Measurements from ENCODE around the gene TSPAN31.
"Not testable (repeated sequence)": the region's sequence is repeated elsewhere in the genome, so short reads cannot be mapped to it uniquely, and the experiment has no call there.

TSPAN31 gene

GRCh38 chr12:57765003-57765697 is 20.3 kb downstream of the TSPAN31 start:
- no peak for DNase-seq

- DNase-seq, result no peak
These were observed 21.0 kb downstream of the TSPAN31 start for GRCh38 chr12:57765698-57766463.

GRCh38 chr12:57766464-57767304 is 21.8 kb downstream of the TSPAN31 start, which contains the start of gene CYP27B1:
Gene CYP27B1 (minus strand): TSS chr12:57767078. CDS start chr12:57767041, 37 bp downstream.
- no peak for DNase-seq

- DNase-seq, result no peak
These were observed 22.5 kb downstream of the TSPAN31 start for GRCh38 chr12:57767305-57767698.

- DNase-seq, result no peak
These were observed 23.0 kb downstream of the TSPAN31 start for GRCh38 chr12:57767876-57768275.

GRCh38 chr12:57769594-57769993 is 24.8 kb downstream of the TSPAN31 start:
- no peak for DNase-seq

GRCh38 chr12:57770734-57771133 is 25.9 kb downstream of the TSPAN31 start:
- DNase-seq, result no peak

- DNase-seq, result peak in 26 of 58 donors; percentile 64 to 90 (median 79)
These were observed 26.5 kb downstream of the TSPAN31 start for GRCh38 chr12:57771236-57771872.

GRCh38 chr12:57771873-57772428 is 27.1 kb downstream of the TSPAN31 start, which contains the start of gene METTL1:
Gene METTL1 (minus strand): TSS chr12:57772105. CDS start chr12:57772083, 22 bp downstream.
- DNase-seq, result peak; percentile 58 to 97 (median 92)

GRCh38 chr12:57772429-57773322 is 27.8 kb downstream of the TSPAN31 start, which contains the start of gene EEF1AKMT3:
Gene EEF1AKMT3 (plus strand): TSS chr12:57772614. CDS start chr12:57772725, 111 bp downstream.
- peak in 35 of 58 donors; percentile 28 to 69 (median 56) for DNase-seq

GRCh38 chr12:57774634-57775033 is 29.8 kb downstream of the TSPAN31 start:
- not testable (repeated sequence) for DNase-seq

- no peak for DNase-seq
These were observed 30.2 kb downstream of the TSPAN31 start for GRCh38 chr12:57775044-57775443.

- DNase-seq, result no peak
These were observed 30.9 kb downstream of the TSPAN31 start for GRCh38 chr12:57775563-57776246.

GRCh38 chr12:57776247-57776587 is 31.4 kb downstream of the TSPAN31 start:
- no peak for DNase-seq

- no peak for DNase-seq
These were observed 32.5 kb downstream of the TSPAN31 start for GRCh38 chr12:57777367-57777766.

- DNase-seq, result no peak
These were observed 33.1 kb downstream of the TSPAN31 start for GRCh38 chr12:57777911-57778310.

GRCh38 chr12:57779736-57780135 is 34.9 kb downstream of the TSPAN31 start:
- no peak for DNase-seq

GRCh38 chr12:57780284-57780897 is 35.6 kb downstream of the TSPAN31 start:
- DNase-seq, result no peak

Measured in anterior cingulate cortex (tissue), 58 donors.